SK-N-SH (cell line): ENCODE results near the gene LYSMD4. TPM values are rescaled to one million over a fixed set of nuclear protein-coding genes. Genes with fewer than 3 reads are reported as not detected.

ENCODE experiments used
- CTCF ChIA-PET: fragments of 300-600, 350-600 bp; formaldehyde crosslinking; extraction: SDS; loops from one replicate; lab custom pipeline; 2021; lab: Yijun Ruan, JAX
- POLR2A ChIA-PET: fragments of 350-600 bp; sonication (Branson Sonifier 250); formaldehyde crosslinking; extraction: SDS; loops from one replicate; lab custom pipeline; 2020; ENCODE audit warnings: antibody characterized with exemption, inconsistent platforms; lab: Yijun Ruan, JAX
- DNase-seq: peaks from one replicate; pipeline ENCODE4 v3.0.0; 2012
- H2AFZ ChIP-seq: fragments of 200-600 bp; sonication (generic); 2 replicates; pipeline ENCODE4 v1.8.1; 2016; ENCODE audit warnings: antibody characterized with exemption, mild to moderate bottlenecking, low read depth
- H3F3A ChIP-seq: fragments of 200-600 bp; sonication (generic); replicated peaks from 2 replicates; pipeline ENCODE3; 2016; ENCODE audit warnings: antibody characterized with exemption, mild to moderate bottlenecking; ENCODE audit not compliant: insufficient read depth
- H3K27ac ChIP-seq, 2 experiments: fragments of 200-500 bp in 1 of 2; fragments of 200-600 bp in 1 of 2; sonication (Bioruptor generic) in 1 of 2; sonication (generic), shearing (Covaris generic) in 1 of 2; 2 replicates each; pipeline versions ENCODE4 v1.5.1 to v1.6.1; 2014 to 2016; ENCODE audit warnings: low read depth in 2 of 2, inconsistent platforms in 1 of 2, low read length in 1 of 2, mild to moderate bottlenecking in 1 of 2, mixed read lengths in 1 of 2
- H3K27me3 ChIP-seq: fragments of 200-600 bp; sonication (generic), shearing (Covaris generic); 2 replicates; pipeline ENCODE4 v1.6.1; 2016; ENCODE audit warnings: mixed run types; ENCODE audit not compliant: insufficient read depth
- H3K36me3 ChIP-seq, 2 experiments: fragments of 200-500 bp in 1 of 2; fragments of 200-600 bp in 1 of 2; sonication (Bioruptor generic) in 1 of 2; sonication (generic) in 1 of 2; replicated peaks in 1 of 2; 2 replicates each; pipeline versions ENCODE3 to v1.5.1; 2014 to 2016; ENCODE audit warnings: low read length in 1 of 2, mild to moderate bottlenecking in 1 of 2; ENCODE audit not compliant: insufficient read depth in 2 of 2, control insufficient read depth in 1 of 2
- H3K4me1 ChIP-seq, 2 experiments: fragments of 200-500 bp in 1 of 2; fragments of 200-600 bp in 1 of 2; sonication (Bioruptor generic) in 1 of 2; sonication (generic), shearing (Covaris generic) in 1 of 2; 2 replicates each; pipeline versions ENCODE4 v1.5.1 to v1.6.1; 2014 to 2016; ENCODE audit warnings: low read depth in 1 of 2, low read length in 1 of 2, mixed run types in 1 of 2; ENCODE audit not compliant: insufficient read depth in 2 of 2, control insufficient read depth in 1 of 2
- H3K4me2 ChIP-seq: fragments of 200-600 bp; sonication (generic), shearing (Covaris generic); 2 replicates; pipeline ENCODE4 v1.6.1; 2017; ENCODE audit warnings: mixed run types
- H3K4me3 ChIP-seq, 2 experiments: fragments of 200-500 bp in 1 of 2; fragments of 200-600 bp in 1 of 2; sonication (Bioruptor generic) in 1 of 2; sonication (generic), shearing (Covaris generic) in 1 of 2; 2 replicates each; pipeline versions ENCODE4 v1.5.1 to v1.8.1; 2014 to 2016; ENCODE audit warnings: low read depth in 2 of 2, inconsistent platforms in 1 of 2, low read length in 1 of 2, mild to moderate bottlenecking in 1 of 2, mixed read lengths in 1 of 2, moderate library complexity in 1 of 2
- H3K79me2 ChIP-seq: fragments of 200-600 bp; sonication (generic); 2 replicates; pipeline ENCODE4 v1.8.1; 2017; ENCODE audit warnings: mild to moderate bottlenecking; ENCODE audit not compliant: insufficient read depth
- H3K9ac ChIP-seq: fragments of 200-600 bp; sonication (generic); 2 replicates; pipeline ENCODE4 v1.6.1; 2017; ENCODE audit warnings: mixed run types
- H3K9me2 ChIP-seq: fragments of 200-600 bp; sonication (generic); 2 replicates; pipeline ENCODE4 v1.6.1; 2017; ENCODE audit warnings: mixed run types
- H3K9me3 ChIP-seq: fragments of 200-600 bp; sonication (generic); 2 replicates; pipeline ENCODE4 v1.6.1; 2017; ENCODE audit warnings: mixed run types, mild to moderate bottlenecking, moderate library complexity
- H4K20me1 ChIP-seq: fragments of 200-600 bp; sonication (generic); 2 replicates; pipeline ENCODE4 v1.6.1; 2017; ENCODE audit warnings: mild to moderate bottlenecking, mixed run types; ENCODE audit not compliant: insufficient read depth
- CHD2 ChIP-seq: fragments of 150-350 bp; IDR thresholded peaks from 2 replicates; pipeline ENCODE4 v1.6.1; 2018; ENCODE audit warnings: low read length; ENCODE audit not compliant: partially characterized antibody
- FOSL2 ChIP-seq: IDR thresholded peaks from 2 replicates; pipeline ENCODE4 v1.4.0; 2012; ENCODE audit warnings: low read depth, mild to moderate bottlenecking, moderate library complexity, borderline replicate concordance
- FOXJ3 ChIP-seq: sonication (generic); formaldehyde crosslinking; IDR thresholded peaks from 2 replicates; pipeline ENCODE4 v1.5.1; 2020; ENCODE audit warnings: mild to moderate bottlenecking, missing genetic modification reagents
- GABPA ChIP-seq: IDR thresholded peaks from 2 replicates; pipeline ENCODE4 v1.4.0; 2012; ENCODE audit warnings: low read depth, mild to moderate bottlenecking
- JUND ChIP-seq: IDR thresholded peaks from 2 replicates; pipeline ENCODE4 v1.4.0; 2012
- MXI1 ChIP-seq: IDR thresholded peaks from 2 replicates; pipeline ENCODE4 v1.6.1; 2012; ENCODE audit warnings: mild to moderate bottlenecking, low read depth, low read length, improper control_type of control experiment
- POLR2AphosphoS5 ChIP-seq: IDR thresholded peaks from 2 replicates; pipeline ENCODE4 v1.6.1; 2012; ENCODE audit warnings: low read depth, low read length
- SIN3A ChIP-seq: IDR thresholded peaks from 2 replicates; pipeline ENCODE4 v1.6.1; 2012; ENCODE audit warnings: low read depth, mild to moderate bottlenecking, low read length, moderate library complexity, borderline replicate concordance
- SMC3 ChIP-seq: IDR thresholded peaks from 2 replicates; pipeline ENCODE4 v1.6.1; 2012; ENCODE audit warnings: low read depth, low read length, improper control_type of control experiment
- TCF12 ChIP-seq: IDR thresholded peaks from 2 replicates; pipeline ENCODE4 v1.4.0; 2012
- TEAD4 ChIP-seq: IDR thresholded peaks from 2 replicates; pipeline ENCODE4 v1.4.0; 2012; ENCODE audit warnings: mild to moderate bottlenecking, borderline replicate concordance; ENCODE audit not compliant: insufficient read depth
- WGBS: methylation state at CpG from one replicate; pipeline ENCODE4 v1.1.6; 2017; ENCODE audit warnings: low lambda C conversion rate; 5-methylcytosine and 5-hydroxymethylcytosine counted together
- polyA plus RNA-seq, 3 experiments: library from polyadenylated mRNA; depleted of rRNA; stranded (reverse); fragments of >200 nt; gene quantifications; 2 replicates each; pipeline ENCODE4 v1.2.3, GENCODE V29; 2012
- TF ChIP-seq, protein P1 (sequence below): IDR thresholded peaks from 2 replicates; pipeline ENCODE4; 2012
- TF ChIP-seq, protein P2 (sequence below): IDR thresholded peaks from 2 replicates; pipeline ENCODE4 v1.4.0; 2012; ENCODE audit warnings: low read depth, borderline replicate concordance
- TF ChIP-seq, protein P3 (sequence below): fragments of 150-350 bp; IDR thresholded peaks from 2 replicates; pipeline ENCODE4 v1.6.1; 2017; ENCODE audit warnings: antibody characterized with exemption, low read length, low read depth, borderline replicate concordance
- TF ChIP-seq, protein P4 (sequence below): fragments of 200-600 bp; sonication (generic); IDR thresholded peaks from 2 replicates; pipeline ENCODE4 v1.6.1; 2017; ENCODE audit warnings: antibody characterized with exemption, mild to moderate bottlenecking, moderate library complexity
- TF ChIP-seq, protein P5 (sequence below): IDR thresholded peaks from 2 replicates; pipeline ENCODE4 v1.6.1; 2012; ENCODE audit warnings: mild to moderate bottlenecking, low read depth, low read length, moderate library complexity
- TF ChIP-seq, protein P6 (sequence below): IDR thresholded peaks from 2 replicates; pipeline ENCODE4 v1.4.0; 2012; ENCODE audit warnings: low read depth, borderline replicate concordance
- TF ChIP-seq, protein P7 (sequence below): IDR thresholded peaks from 2 replicates; pipeline ENCODE4 v1.4.0; 2012; ENCODE audit warnings: low read depth

LYSMD4 gene
- polyA plus RNA-seq, 1 of the 3 experiments (the other 2 are of a cell fraction): 6.1 TPM

DNA sequence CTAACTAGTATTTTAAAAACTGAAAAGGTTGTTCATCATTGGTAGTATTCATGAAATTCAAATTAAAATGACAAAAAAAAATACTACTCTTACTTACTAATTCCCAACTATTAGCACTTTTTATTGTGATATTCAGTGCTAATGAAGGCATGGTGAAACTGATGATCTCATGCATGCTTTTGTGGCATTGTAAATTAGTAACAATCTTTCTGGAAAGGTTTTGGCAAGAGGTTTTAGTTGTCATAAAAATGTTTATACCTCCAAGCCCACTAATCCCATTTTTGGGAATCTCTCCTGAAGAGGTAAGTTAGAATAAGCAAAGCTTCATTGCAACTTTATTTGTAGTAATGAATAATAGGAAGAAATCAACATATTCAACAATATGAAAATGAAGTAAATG lies 53.0 kb downstream of the LYSMD4 start (continued):
- TF ChIP-seq, protein P1, sequence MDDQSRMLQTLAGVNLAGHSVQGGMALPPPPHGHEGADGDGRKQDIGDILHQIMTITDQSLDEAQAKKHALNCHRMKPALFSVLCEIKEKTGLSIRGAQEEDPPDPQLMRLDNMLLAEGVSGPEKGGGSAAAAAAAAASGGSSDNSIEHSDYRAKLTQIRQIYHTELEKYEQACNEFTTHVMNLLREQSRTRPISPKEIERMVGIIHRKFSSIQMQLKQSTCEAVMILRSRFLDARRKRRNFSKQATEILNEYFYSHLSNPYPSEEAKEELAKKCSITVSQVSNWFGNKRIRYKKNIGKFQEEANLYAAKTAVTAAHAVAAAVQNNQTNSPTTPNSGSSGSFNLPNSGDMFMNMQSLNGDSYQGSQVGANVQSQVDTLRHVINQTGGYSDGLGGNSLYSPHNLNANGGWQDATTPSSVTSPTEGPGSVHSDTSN: no peak
- TF ChIP-seq FOSL2: no peak
- TF ChIP-seq SMC3: no peak

DNA sequence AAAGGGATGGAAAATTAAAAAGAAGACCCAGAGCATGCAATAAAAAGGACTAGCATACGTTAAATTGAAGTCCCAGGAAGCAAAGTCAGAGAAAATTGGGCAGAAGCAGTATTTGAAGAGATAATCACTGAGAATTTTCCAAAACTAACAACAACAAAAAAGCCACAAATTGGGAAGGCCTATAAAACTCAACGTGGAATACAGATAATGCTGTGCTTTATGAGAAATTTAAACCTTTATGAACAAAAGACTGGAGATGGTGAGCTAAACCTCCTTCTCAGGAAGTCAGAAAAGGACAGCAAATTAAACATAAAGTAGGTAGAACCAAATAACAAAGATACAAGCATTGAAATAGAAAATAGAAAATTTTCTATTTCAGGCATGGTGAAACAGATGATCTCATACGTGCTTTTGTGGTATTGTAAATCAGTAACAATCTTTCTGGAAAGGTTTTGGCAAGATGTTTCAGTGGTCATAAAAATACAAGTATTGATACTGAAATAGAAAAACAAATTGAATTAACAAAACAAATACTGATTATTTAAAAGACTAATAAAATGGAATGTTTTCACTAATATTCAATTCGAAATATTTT lies 55.6 kb downstream of the LYSMD4 start:
- 89% methylated on average over 4 of the region's 4 CpGs for WGBS
- H3K4me2 ChIP-seq: no peak overlapping the region
- no peak for DNase-seq
- TF ChIP-seq, protein P2, sequence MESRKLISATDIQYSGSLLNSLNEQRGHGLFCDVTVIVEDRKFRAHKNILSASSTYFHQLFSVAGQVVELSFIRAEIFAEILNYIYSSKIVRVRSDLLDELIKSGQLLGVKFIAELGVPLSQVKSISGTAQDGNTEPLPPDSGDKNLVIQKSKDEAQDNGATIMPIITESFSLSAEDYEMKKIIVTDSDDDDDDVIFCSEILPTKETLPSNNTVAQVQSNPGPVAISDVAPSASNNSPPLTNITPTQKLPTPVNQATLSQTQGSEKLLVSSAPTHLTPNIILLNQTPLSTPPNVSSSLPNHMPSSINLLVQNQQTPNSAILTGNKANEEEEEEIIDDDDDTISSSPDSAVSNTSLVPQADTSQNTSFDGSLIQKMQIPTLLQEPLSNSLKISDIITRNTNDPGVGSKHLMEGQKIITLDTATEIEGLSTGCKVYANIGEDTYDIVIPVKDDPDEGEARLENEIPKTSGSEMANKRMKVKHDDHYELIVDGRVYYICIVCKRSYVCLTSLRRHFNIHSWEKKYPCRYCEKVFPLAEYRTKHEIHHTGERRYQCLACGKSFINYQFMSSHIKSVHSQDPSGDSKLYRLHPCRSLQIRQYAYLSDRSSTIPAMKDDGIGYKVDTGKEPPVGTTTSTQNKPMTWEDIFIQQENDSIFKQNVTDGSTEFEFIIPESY: no peak
- TF ChIP-seq SMC3: no peak
- TF ChIP-seq JUND: no peak
- TF ChIP-seq, protein P3, sequence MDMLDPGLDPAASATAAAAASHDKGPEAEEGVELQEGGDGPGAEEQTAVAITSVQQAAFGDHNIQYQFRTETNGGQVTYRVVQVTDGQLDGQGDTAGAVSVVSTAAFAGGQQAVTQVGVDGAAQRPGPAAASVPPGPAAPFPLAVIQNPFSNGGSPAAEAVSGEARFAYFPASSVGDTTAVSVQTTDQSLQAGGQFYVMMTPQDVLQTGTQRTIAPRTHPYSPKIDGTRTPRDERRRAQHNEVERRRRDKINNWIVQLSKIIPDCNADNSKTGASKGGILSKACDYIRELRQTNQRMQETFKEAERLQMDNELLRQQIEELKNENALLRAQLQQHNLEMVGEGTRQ: no peak
- TF ChIP-seq FOXJ3: no peak
- no peak for TF ChIP-seq GABPA
- no peak for TF ChIP-seq TEAD4
- no peak for TF ChIP-seq TCF12
- no peak for TF ChIP-seq MXI1
- TF ChIP-seq, protein P4, sequence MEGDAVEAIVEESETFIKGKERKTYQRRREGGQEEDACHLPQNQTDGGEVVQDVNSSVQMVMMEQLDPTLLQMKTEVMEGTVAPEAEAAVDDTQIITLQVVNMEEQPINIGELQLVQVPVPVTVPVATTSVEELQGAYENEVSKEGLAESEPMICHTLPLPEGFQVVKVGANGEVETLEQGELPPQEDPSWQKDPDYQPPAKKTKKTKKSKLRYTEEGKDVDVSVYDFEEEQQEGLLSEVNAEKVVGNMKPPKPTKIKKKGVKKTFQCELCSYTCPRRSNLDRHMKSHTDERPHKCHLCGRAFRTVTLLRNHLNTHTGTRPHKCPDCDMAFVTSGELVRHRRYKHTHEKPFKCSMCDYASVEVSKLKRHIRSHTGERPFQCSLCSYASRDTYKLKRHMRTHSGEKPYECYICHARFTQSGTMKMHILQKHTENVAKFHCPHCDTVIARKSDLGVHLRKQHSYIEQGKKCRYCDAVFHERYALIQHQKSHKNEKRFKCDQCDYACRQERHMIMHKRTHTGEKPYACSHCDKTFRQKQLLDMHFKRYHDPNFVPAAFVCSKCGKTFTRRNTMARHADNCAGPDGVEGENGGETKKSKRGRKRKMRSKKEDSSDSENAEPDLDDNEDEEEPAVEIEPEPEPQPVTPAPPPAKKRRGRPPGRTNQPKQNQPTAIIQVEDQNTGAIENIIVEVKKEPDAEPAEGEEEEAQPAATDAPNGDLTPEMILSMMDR: no peak
- no peak for TF ChIP-seq SIN3A
- TF ChIP-seq, protein P1: no peak
- TF ChIP-seq, protein P5, sequence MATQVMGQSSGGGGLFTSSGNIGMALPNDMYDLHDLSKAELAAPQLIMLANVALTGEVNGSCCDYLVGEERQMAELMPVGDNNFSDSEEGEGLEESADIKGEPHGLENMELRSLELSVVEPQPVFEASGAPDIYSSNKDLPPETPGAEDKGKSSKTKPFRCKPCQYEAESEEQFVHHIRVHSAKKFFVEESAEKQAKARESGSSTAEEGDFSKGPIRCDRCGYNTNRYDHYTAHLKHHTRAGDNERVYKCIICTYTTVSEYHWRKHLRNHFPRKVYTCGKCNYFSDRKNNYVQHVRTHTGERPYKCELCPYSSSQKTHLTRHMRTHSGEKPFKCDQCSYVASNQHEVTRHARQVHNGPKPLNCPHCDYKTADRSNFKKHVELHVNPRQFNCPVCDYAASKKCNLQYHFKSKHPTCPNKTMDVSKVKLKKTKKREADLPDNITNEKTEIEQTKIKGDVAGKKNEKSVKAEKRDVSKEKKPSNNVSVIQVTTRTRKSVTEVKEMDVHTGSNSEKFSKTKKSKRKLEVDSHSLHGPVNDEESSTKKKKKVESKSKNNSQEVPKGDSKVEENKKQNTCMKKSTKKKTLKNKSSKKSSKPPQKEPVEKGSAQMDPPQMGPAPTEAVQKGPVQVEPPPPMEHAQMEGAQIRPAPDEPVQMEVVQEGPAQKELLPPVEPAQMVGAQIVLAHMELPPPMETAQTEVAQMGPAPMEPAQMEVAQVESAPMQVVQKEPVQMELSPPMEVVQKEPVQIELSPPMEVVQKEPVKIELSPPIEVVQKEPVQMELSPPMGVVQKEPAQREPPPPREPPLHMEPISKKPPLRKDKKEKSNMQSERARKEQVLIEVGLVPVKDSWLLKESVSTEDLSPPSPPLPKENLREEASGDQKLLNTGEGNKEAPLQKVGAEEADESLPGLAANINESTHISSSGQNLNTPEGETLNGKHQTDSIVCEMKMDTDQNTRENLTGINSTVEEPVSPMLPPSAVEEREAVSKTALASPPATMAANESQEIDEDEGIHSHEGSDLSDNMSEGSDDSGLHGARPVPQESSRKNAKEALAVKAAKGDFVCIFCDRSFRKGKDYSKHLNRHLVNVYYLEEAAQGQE: no peak
- TF ChIP-seq, protein P6, sequence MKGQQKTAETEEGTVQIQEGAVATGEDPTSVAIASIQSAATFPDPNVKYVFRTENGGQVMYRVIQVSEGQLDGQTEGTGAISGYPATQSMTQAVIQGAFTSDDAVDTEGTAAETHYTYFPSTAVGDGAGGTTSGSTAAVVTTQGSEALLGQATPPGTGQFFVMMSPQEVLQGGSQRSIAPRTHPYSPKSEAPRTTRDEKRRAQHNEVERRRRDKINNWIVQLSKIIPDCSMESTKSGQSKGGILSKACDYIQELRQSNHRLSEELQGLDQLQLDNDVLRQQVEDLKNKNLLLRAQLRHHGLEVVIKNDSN: no peak
- no peak for TF ChIP-seq CHD2
- no peak for TF ChIP-seq POLR2AphosphoS5
- TF ChIP-seq, protein P7, sequence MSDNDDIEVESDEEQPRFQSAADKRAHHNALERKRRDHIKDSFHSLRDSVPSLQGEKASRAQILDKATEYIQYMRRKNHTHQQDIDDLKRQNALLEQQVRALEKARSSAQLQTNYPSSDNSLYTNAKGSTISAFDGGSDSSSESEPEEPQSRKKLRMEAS: no peak

More for the DNA sequence above, 55.6 kb downstream of the LYSMD4 start:
- Histone ChIP-seq H3K9ac (no peak overlapping the region), H3K9me2 (no peaks in the 10 kb centered on the region), H3K4me1 (peaks cover 0 to 8% of the 10 kb centered on the region in 2 experiments; a peak in 2 of 4 replicates), H3K27me3 (no peaks in the 10 kb centered on the region), H3K36me3 (peaks cover 43 to 66% of the 10 kb centered on the region in 2 experiments), H4K20me1 (no peaks in the 10 kb centered on the region), H3K79me2 (no peaks in the 10 kb centered on the region), H3F3A (peaks cover 35% of the 10 kb centered on the region), H3K4me3 (no peak overlapping the region), H2AFZ (no peak overlapping the region), H3K27ac (no peak overlapping the region), H3K9me3 (no peaks in the 10 kb centered on the region)
- POLR2A ChIA-PET: no interaction called here
- CTCF ChIA-PET: interaction anchor here (1.8 kb wide), 1 partner anchor 26 kb away, joined by 5 read pairs; no protein-coding TSS in a partner anchor
